Esophagus squamous epithelium (tissue), 5 donors: Measurements from ENCODE around the gene LRBA. TPM values are rescaled to one million over a fixed set of nuclear protein-coding genes. Genes with fewer than 3 reads are reported as not detected.

Source experiments
- DNase-seq: peaks from one replicate; lab custom pipeline; 2025; lab: John Stamatoyannopoulos, UW
- H3K27ac ChIP-seq, 4 donors: fragments of 200-600 bp; sonication (generic); one replicate each; pipeline ENCODE4 v1.5.1; 2016 to 2019; ENCODE audit warnings: mild to moderate bottlenecking in 1 of 4
- H3K27me3 ChIP-seq, 4 donors: fragments of 200-600 bp; sonication (generic); 1 replicate in 3 of 4; 2 replicates in 1 of 4; pipeline versions ENCODE4 v1.5.1 to v1.6.0; 2017 to 2021; ENCODE audit warnings: antibody characterized with exemption in 1 of 4
- H3K36me3 ChIP-seq, 3 donors: fragments of 200-600 bp; sonication (generic); one replicate each; pipeline ENCODE4 v1.5.1; 2016 to 2019
- H3K4me1 ChIP-seq, 3 donors: fragments of 200-600 bp; sonication (generic); one replicate each; pipeline ENCODE4 v1.5.1; 2017 to 2019
- H3K4me3 ChIP-seq, 4 donors: fragments of 200-600 bp; sonication (generic); 1 replicate in 3 of 4; 2 replicates in 1 of 4; pipeline ENCODE4 v1.5.1; 2016 to 2019; ENCODE audit warnings: mild to moderate bottlenecking in 2 of 4, moderate library complexity in 1 of 4
- H3K9me3 ChIP-seq, 3 donors: fragments of 200-600 bp; sonication (generic); one replicate each; pipeline ENCODE4 v1.5.1; 2016 to 2019
- CTCF ChIP-seq, 6 experiments: fragments of 450-650 bp in 4 of 6; fragments of 200-600 bp in 2 of 6; sonication (generic) in 2 of 6; IDR thresholded peaks; one replicate each; pipeline ENCODE4 v1.5.1; 2016 to 2019; ENCODE audit warnings: antibody characterized with exemption in 6 of 6, mild to moderate bottlenecking in 4 of 6, moderate library complexity in 4 of 6
- POLR2A ChIP-seq, 4 donors: fragments of 450-650 bp; IDR thresholded peaks; one replicate each; pipeline ENCODE4 v1.6.1; 2017; ENCODE audit warnings: antibody characterized with exemption in 4 of 4, mild to moderate bottlenecking in 4 of 4, moderate library complexity in 3 of 4
- WGBS, 2 donors: methylation state at CpG; one replicate each; pipeline ENCODE4 v1.1.5; 2018; 5-methylcytosine and 5-hydroxymethylcytosine counted together
- intact Hi-C: fragments of 100-400 bp; cut with DNase I; formaldehyde crosslinking; loops from one replicate; pipeline ENCODE4 v1.15.0; 2022
- total RNA-seq, 4 donors: library from RNA; depleted of rRNA; stranded (reverse); fragments of >200 nt; gene quantifications; one replicate each; pipeline ENCODE4 v1.1.0, GENCODE V29; 2016
- donor health status: DM: yes; HTN: yes; CAD: no.

LRBA gene
- total RNA-seq, 4 donors from 2014 or later: 54.7 to 91.8 (median 66.2) TPM

- intact Hi-C loops: no loop called here
- H3K27ac ChIP-seq: no peak overlapping the region
- H3K9me3 ChIP-seq: no peaks in the 10 kb centered on the region
- H3K27me3 ChIP-seq: no peaks in the 10 kb centered on the region
- H3K36me3 ChIP-seq: peaks cover 0 to 18% (median 0%) of the 10 kb centered on the region in 3 donors
- 89 to 96% methylated on average over 1 of the region's 1 CpG for WGBS, 2 donors
- no peaks in the 10 kb centered on the region for H3K4me1 ChIP-seq
- no peak for DNase-seq
- TF ChIP-seq POLR2A (IDR thresholded peaks at IDR 0.05) (no peak), CTCF (IDR thresholded peaks at IDR 0.05) (no peak)
- H3K4me3 ChIP-seq: no peak overlapping the region
These were observed 415.5 kb downstream of the LRBA start for GRCh38 chr4:150599547-150599946.

- H3K9me3 ChIP-seq: no peaks in the 10 kb centered on the region
- WGBS, 2 donors: 92 to 93% methylated on average over 12 of the region's 12 CpGs
- TF ChIP-seq POLR2A (IDR thresholded peaks at IDR 0.05) (no peak), CTCF (IDR thresholded peaks at IDR 0.05) (no peak)
- intact Hi-C loops: no loop called here
- H3K27me3 ChIP-seq: no peaks in the 10 kb centered on the region
- DNase-seq: no peak
- H3K4me3 ChIP-seq: no peak overlapping the region
- no peaks in the 10 kb centered on the region for H3K4me1 ChIP-seq
- H3K36me3 ChIP-seq: peaks cover 0 to 18% (median 0%) of the 10 kb centered on the region in 3 donors
- H3K27ac ChIP-seq: no peak overlapping the region
These were observed 416.2 kb downstream of the LRBA start for GRCh38 chr4:150598909-150599308.

GRCh38 chr4:150593996-150594395 is 421.1 kb downstream of the LRBA start:
- Histone ChIP-seq H3K9me3 (no peaks in the 10 kb centered on the region), H3K27me3 (no peaks in the 10 kb centered on the region), H3K4me1 (no peaks in the 10 kb centered on the region), H3K36me3 (peaks cover 0 to 26% (median 0%) of the 10 kb centered on the region in 3 donors), H3K27ac (no peak overlapping the region), H3K4me3 (no peak overlapping the region)
- no peak for TF ChIP-seq CTCF (IDR thresholded peaks at IDR 0.05)
- no peak for TF ChIP-seq POLR2A (IDR thresholded peaks at IDR 0.05)
- DNase-seq: no peak
- intact Hi-C loops: no loop called here
- WGBS, 2 donors: 92 to 94% methylated on average over 1 of the region's 1 CpG

GRCh38 chr4:150591904-150592303 is 423.2 kb downstream of the LRBA start:
- Histone ChIP-seq H3K27ac (no peak overlapping the region), H3K9me3 (no peaks in the 10 kb centered on the region), H3K27me3 (no peaks in the 10 kb centered on the region), H3K4me3 (no peak overlapping the region), H3K36me3 (peaks cover 0 to 31% (median 0%) of the 10 kb centered on the region in 3 donors), H3K4me1 (no peaks in the 10 kb centered on the region)
- 86 to 90% methylated on average over 4 of the region's 4 CpGs for WGBS, 2 donors
- TF ChIP-seq CTCF (IDR thresholded peaks at IDR 0.05) (no peak), POLR2A (IDR thresholded peaks at IDR 0.05) (no peak)
- intact Hi-C loops: no loop called here
- DNase-seq: no peak

- DNase-seq: no peak
- TF ChIP-seq POLR2A (IDR thresholded peaks at IDR 0.05) (no peak), CTCF (IDR thresholded peaks at IDR 0.05) (no peak)
- Histone ChIP-seq H3K27me3 (no peaks in the 10 kb centered on the region), H3K9me3 (no peaks in the 10 kb centered on the region), H3K36me3 (peaks cover 0 to 31% (median 0%) of the 10 kb centered on the region in 3 donors), H3K4me3 (no peak overlapping the region), H3K4me1 (no peaks in the 10 kb centered on the region), H3K27ac (no peak overlapping the region)
- WGBS, 2 donors: 85 to 90% methylated on average over 4 to 5 of the region's 5 CpGs
- intact Hi-C loops: no loop called here
These were observed 423.7 kb downstream of the LRBA start for GRCh38 chr4:150591406-150591805.
